ENCODE results near the gene GRB2.
"Not testable (repeated sequence)": the region's sequence is repeated elsewhere in the genome, so short reads cannot be mapped to it uniquely, and the experiment has no call there.

Gene GRB2

DNA sequence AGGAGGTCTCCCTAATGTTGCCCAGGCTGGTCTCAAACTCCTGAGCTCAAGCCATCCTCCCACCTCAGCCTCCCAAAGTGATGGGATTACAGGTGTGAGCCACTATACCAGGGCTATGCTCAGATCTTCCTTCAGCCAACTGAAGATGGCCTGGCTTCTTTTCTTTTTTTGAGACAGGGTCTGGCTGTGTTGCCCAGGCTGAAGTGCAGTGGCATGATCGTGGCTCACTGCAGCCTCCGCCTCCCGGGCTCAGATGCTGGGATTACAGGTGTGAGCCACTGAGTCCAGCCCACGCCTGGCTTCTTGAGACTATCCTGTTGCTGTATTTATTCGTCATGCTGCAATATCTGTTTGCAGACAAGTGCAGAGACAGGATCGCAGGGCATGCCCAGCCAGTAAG is 120.4 kb downstream of the GRB2 start:
- no peak for DNase-seq (ENCODE audit: low read depth)

DNA sequence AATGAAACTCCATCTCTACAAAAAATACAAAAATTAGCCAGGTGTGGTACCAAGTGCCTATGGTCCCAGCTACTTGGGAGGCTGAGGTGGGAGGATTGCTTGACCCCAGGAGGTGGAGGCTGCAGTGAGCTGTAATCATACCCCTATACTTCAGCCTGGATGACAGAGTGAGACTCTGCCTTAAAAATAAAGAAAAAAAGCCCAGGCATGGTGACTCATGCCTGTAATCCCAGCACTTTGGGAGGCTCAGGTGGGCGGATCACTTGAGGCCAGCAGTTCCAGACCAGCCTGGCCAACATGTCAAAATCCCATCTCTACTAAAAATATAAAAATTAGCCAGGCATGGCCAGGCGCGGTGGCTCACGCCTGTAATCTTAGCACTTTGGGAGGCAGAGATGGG is 125.3 kb downstream of the GRB2 start:
- not testable (repeated sequence) for DNase-seq (ENCODE audit: low read depth)

- DNase-seq (ENCODE audit: low read depth): no peak
Measured at GRCh38 chr17:75277664-75278071, 127.8 kb downstream of the GRB2 start.

DNA sequence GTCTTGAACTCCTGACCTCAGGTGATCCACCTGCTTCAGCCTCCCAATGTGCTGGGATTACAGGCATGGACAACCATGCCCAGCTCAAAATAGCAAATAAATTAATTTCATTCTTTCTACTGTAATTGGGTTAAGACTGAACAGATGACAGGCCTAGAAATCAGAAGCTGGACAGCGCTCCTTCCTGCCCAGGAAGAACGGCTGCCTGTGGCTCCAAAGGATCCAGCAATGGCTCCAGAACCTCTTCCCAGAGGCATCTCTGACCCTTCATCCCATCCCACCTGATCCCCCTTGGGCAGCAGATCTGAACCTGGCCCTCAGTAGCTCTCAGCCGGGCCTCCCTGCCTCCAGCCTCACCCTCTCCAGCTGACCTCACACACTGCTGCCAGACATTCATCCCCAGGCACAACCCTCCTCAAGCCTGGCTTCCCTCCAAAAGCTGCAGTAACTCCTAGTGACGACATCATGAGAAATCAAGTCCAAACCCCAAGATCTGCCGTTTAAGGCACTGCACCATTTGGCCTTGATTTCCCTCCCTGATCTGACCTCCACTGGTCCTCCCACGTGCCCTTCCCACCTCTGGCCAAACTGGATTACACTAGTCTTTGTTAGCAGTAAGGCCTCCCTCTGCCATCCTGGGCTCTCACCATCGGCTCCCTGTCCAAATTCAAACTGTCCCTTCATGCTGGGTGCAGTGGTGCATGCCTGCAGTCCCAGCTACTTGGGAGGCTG is 131.3 kb downstream of the GRB2 start:
- no peak for DNase-seq (ENCODE audit: low read depth)

- DNase-seq (ENCODE audit: low read depth): no peak
Measured at GRCh38 chr17:75272848-75273184, 132.7 kb downstream of the GRB2 start.

- DNase-seq (ENCODE audit: low read depth): no peak
Measured at GRCh38 chr17:75271955-75272847, 133.3 kb downstream of the GRB2 start.

- peak; percentile 87 for DNase-seq (ENCODE audit: low read depth)
Measured at GRCh38 chr17:75271233-75271954, 134.1 kb downstream of the GRB2 start.

- no peak for DNase-seq (ENCODE audit: low read depth)
Measured at GRCh38 chr17:75270966-75271232, 134.6 kb downstream of the GRB2 start, which contains the start of gene MIF4GD. MIF4GD (minus strand) TSS chr17:75271231; CDS start chr17:75270195, 1,036 bp downstream.

DNA sequence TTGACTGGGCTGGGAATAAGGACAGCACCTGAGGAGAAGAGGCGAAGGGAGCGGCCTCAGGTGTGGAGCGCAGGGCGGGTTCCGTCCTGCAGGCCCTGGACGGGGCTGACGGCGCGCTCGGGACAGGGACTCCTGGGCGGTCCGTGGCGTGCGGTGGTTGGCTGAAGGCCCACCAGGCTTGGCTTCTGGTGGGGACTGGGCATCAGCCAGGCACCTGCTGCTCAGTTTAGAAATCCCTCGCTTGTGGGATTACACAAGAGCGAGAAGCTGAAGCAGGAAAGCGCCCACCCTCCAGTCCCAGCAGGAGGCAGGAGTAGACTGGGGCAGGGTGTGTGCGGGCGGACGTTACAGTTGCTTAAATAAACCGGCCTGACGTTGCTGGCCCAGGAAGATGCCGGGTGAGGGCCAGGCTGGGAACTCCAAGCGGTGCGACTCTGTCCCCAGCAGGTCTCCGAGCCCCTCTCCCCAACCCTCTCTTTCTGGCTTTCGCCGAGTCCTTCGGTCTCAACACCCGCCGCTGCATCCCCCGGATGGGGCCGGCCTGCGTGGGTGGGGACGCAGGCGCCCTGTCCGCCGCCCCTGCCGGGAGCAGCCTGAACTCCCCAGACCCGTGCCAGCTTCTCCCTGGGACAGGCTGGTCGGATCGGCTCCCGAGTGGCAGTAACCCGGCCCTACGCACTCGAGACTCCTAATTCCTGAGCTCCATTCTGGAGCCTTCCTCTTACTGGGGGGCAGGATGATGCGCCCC is 135.1 kb downstream of the GRB2 start:
- DNase-seq (ENCODE audit: low read depth): no peak

DNA sequence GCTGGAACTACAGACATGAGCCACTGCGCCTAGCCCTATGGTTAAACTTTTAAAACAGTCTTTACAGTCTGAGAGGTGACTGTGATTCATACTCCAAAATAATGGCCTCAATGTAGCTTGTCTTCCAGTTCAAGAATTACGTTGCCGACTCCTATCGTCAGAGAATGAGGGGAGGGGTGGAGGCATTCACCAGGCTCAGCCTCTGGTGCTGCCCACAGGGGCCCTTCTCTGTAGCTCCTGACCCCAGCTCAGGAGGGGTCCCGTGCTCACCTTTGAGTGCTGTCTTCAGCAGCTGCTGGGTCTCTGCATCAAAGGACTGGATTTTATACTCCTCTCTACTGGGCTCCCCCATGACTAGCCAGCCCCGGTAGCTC is 135.6 kb downstream of the GRB2 start:
- DNase-seq (ENCODE audit: low read depth): no peak
